Suprapubic skin (tissue), 4 donors: Measurements from ENCODE around the gene MYO1F. TPM values are rescaled to one million over a fixed set of nuclear protein-coding genes. Genes with fewer than 3 reads are reported as not detected.

ENCODE experiments used
- DNase-seq, 2 donors: peaks; one replicate each; pipeline ENCODE4 v3.0.0-alpha.2; 2019; ENCODE audit warnings: low spot score in 2 of 2
- H3K27ac ChIP-seq: fragments of 200-600 bp; sonication (generic); one replicate; pipeline ENCODE4 v1.5.1; 2019
- H3K27me3 ChIP-seq: fragments of 200-600 bp; sonication (generic); one replicate; pipeline ENCODE4 v1.5.1; 2019
- H3K36me3 ChIP-seq: fragments of 200-600 bp; sonication (generic); one replicate; pipeline ENCODE4 v1.5.1; 2019
- H3K4me1 ChIP-seq: fragments of 200-600 bp; sonication (generic); one replicate; pipeline ENCODE4 v1.5.1; 2019
- H3K4me3 ChIP-seq: fragments of 200-600 bp; sonication (generic); one replicate; pipeline ENCODE4 v1.5.1; 2019; ENCODE audit warnings: mild to moderate bottlenecking
- H3K9me3 ChIP-seq: fragments of 200-600 bp; sonication (generic); one replicate; pipeline ENCODE4 v1.5.1; 2019
- EP300 ChIP-seq: sonication (generic); formaldehyde crosslinking; IDR thresholded peaks from one replicate; pipeline ENCODE4 v1.6.1; 2017; ENCODE audit warnings: antibody characterized with exemption
- POLR2A ChIP-seq, 2 donors: fragments of 450-650 bp; IDR thresholded peaks; one replicate each; pipeline ENCODE4 v1.6.1; 2017; ENCODE audit warnings: antibody characterized with exemption in 2 of 2, mild to moderate bottlenecking in 2 of 2, moderate library complexity in 2 of 2
- POLR2AphosphoS5 ChIP-seq, 3 donors: sonication (generic); formaldehyde crosslinking; IDR thresholded peaks; one replicate each; pipeline ENCODE4 v1.6.1; 2017; ENCODE audit warnings: antibody characterized with exemption in 3 of 3
- WGBS: methylation state at CpG from one replicate; pipeline ENCODE4 v1.1.5; 2018; 5-methylcytosine and 5-hydroxymethylcytosine counted together
- total RNA-seq, 4 donors: library from RNA; depleted of rRNA; stranded (reverse); fragments of >200 nt; gene quantifications; one replicate each; pipeline ENCODE4 v1.1.0, GENCODE V29; 2016
- TF ChIP-seq, protein P1 (sequence below), 2 donors: fragments of 200-600 bp in 1 of 2; fragments of 450-650 bp in 1 of 2; sonication (generic) in 1 of 2; IDR thresholded peaks; one replicate each; pipeline ENCODE4 v1.5.1; 2016 to 2019; ENCODE audit warnings: antibody characterized with exemption in 2 of 2, mild to moderate bottlenecking in 1 of 2, moderate library complexity in 1 of 2

MYO1F gene
- total RNA-seq, 4 donors from 2014 or later: 3.2 to 14.6 (median 3.3) TPM

DNA sequence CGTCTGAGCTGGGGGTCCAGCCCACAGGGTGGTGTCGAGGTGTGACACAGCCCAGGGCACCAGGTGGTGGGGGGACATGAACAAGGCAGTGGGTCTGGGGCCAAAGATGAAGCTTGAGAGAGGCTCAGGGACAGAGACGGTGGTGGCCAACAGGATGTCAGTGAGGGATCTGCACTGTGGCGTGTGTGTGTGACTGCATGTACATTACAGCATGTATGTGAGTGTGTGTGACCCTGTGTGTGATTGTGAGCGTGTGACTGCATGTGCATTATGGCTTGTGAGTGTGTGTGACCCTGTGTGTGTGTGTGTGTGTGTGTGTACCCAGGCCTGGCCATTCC, 31.7 kb upstream of the MYO1F start:
- Histone ChIP-seq H3K4me3 (peak overlapping the region; percentile 56), H3K36me3 (peaks cover 9% of the 10 kb centered on the region), H3K27ac (no peak overlapping the region), H3K9me3 (peaks cover 5% of the 10 kb centered on the region), H3K27me3 (no peaks in the 10 kb centered on the region), H3K4me1 (peaks cover 49% of the 10 kb centered on the region)
- TF ChIP-seq POLR2A (IDR thresholded peaks at IDR 0.05) (no peak), POLR2AphosphoS5 (IDR thresholded peaks at IDR 0.05) (no peak), EP300 (no peak)
- TF ChIP-seq, protein P1, sequence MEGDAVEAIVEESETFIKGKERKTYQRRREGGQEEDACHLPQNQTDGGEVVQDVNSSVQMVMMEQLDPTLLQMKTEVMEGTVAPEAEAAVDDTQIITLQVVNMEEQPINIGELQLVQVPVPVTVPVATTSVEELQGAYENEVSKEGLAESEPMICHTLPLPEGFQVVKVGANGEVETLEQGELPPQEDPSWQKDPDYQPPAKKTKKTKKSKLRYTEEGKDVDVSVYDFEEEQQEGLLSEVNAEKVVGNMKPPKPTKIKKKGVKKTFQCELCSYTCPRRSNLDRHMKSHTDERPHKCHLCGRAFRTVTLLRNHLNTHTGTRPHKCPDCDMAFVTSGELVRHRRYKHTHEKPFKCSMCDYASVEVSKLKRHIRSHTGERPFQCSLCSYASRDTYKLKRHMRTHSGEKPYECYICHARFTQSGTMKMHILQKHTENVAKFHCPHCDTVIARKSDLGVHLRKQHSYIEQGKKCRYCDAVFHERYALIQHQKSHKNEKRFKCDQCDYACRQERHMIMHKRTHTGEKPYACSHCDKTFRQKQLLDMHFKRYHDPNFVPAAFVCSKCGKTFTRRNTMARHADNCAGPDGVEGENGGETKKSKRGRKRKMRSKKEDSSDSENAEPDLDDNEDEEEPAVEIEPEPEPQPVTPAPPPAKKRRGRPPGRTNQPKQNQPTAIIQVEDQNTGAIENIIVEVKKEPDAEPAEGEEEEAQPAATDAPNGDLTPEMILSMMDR (IDR thresholded peaks at IDR 0.05): no peak
- no peak for DNase-seq
- 63% methylated on average over 5 of the region's 5 CpGs for WGBS

DNA sequence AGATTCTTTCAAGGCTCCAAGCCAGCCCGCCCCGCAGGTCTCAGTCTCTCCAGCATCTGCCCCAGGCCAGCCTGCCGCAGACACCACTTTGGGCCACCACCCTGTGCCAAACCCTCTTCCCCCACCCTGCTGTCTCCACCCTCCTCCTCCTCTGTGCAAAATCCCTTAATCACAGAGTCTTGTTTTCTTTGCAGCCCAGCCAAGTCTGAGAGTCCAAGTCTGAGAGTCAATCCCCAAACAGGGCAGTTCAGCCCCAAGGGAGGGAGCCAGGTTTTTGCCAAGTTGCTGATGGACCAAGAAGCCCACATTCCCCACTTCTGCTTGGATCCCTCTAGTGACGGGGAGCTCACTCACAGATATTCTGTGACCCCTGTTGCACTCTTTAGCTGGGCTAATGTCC, 30.1 kb upstream of the MYO1F start:
- Histone ChIP-seq H3K4me1 (peaks cover 49% of the 10 kb centered on the region), H3K36me3 (peaks cover 23% of the 10 kb centered on the region), H3K27me3 (no peaks in the 10 kb centered on the region), H3K9me3 (peaks cover 5% of the 10 kb centered on the region), H3K4me3 (no peak overlapping the region), H3K27ac (no peak overlapping the region)
- DNase-seq: no peak
- WGBS: 47% methylated on average over 4 of the region's 4 CpGs
- TF ChIP-seq POLR2AphosphoS5 (IDR thresholded peaks at IDR 0.05): no peak
- TF ChIP-seq, protein P1 (IDR thresholded peaks at IDR 0.05): no peak
- no peak for TF ChIP-seq EP300
- no peak for TF ChIP-seq POLR2A (IDR thresholded peaks at IDR 0.05)

GRCh38 chr19:8605514-8605913, 28.3 kb upstream of the MYO1F start:
- H3K4me3 ChIP-seq: no peak overlapping the region
- WGBS: 92% methylated on average over 17 of the region's 17 CpGs
- no peak for DNase-seq
- no peaks in the 10 kb centered on the region for H3K27me3 ChIP-seq
- H3K27ac ChIP-seq: no peak overlapping the region
- peaks cover 5% of the 10 kb centered on the region for H3K9me3 ChIP-seq
- peaks cover 34% of the 10 kb centered on the region for H3K36me3 ChIP-seq
- TF ChIP-seq POLR2A (IDR thresholded peaks at IDR 0.05) (no peak), EP300 (no peak), POLR2AphosphoS5 (IDR thresholded peaks at IDR 0.05) (no peak)
- TF ChIP-seq, protein P1 (IDR thresholded peaks at IDR 0.05): no peak
- H3K4me1 ChIP-seq: peaks cover 31% of the 10 kb centered on the region

- Histone ChIP-seq H3K9me3 (peaks cover 5% of the 10 kb centered on the region), H3K4me1 (peaks cover 4% of the 10 kb centered on the region), H3K27me3 (no peaks in the 10 kb centered on the region), H3K27ac (no peak overlapping the region), H3K36me3 (peaks cover 47% of the 10 kb centered on the region), H3K4me3 (no peak overlapping the region)
- no peak for DNase-seq
- 95% methylated on average over 5 of the region's 5 CpGs for WGBS
- TF ChIP-seq, protein P1 (IDR thresholded peaks at IDR 0.05): no peak
- TF ChIP-seq EP300 (no peak), POLR2AphosphoS5 (IDR thresholded peaks at IDR 0.05) (no peak), POLR2A (IDR thresholded peaks at IDR 0.05) (no peak)
These were observed 24.6 kb upstream of the MYO1F start for GRCh38 chr19:8601796-8602195.

DNA sequence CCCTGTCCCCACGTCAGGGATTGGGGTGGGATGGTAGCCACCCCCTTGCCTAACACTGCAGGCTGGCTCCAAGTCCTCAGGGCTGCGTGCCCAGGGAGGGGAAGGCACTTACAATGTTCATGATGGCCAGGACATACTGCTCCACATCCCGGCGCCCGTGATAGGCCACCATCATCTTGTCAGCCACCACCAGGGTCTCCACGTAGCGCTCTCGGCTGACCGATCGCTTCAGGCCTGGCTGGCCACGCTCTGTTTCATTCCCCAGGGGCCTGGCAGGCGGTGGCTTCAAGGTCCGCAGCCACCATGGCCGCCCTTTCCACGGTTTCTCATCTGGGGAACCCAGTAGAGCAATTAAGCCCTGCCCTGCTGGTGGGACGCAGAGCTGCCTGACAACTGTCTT, 23.6 kb upstream of the MYO1F start:
- Histone ChIP-seq H3K27ac (no peak overlapping the region), H3K4me1 (peaks cover 4% of the 10 kb centered on the region), H3K4me3 (no peak overlapping the region), H3K9me3 (peaks cover 5% of the 10 kb centered on the region), H3K36me3 (peaks cover 57% of the 10 kb centered on the region), H3K27me3 (no peaks in the 10 kb centered on the region)
- WGBS: 100% methylated on average over 6 of the region's 16 CpGs
- no peak for DNase-seq
- TF ChIP-seq, protein P1 (IDR thresholded peaks at IDR 0.05): no peak
- no peak for TF ChIP-seq POLR2AphosphoS5 (IDR thresholded peaks at IDR 0.05)
- TF ChIP-seq EP300: no peak
- TF ChIP-seq POLR2A (IDR thresholded peaks at IDR 0.05): no peak
